ENCODE measurements around the gene PTPN14.

Gene PTPN14

GRCh38 chr1:214338212-214338611, 213.2 kb downstream of the PTPN14 start:
- Mint-ChIP-seq H3K27ac (no peak overlapping the region), H3K9me3 (no peaks in the 10 kb centered on the region), H3K27me3 (ENCODE audit: low read depth) (no peaks in the 10 kb centered on the region), H3K4me3 (no peak overlapping the region), H3K4me1 (peaks cover 14% of the 10 kb centered on the region), H3K36me3 (ENCODE audit: low read depth) (peaks cover 27% of the 10 kb centered on the region)
- no peak for TF ChIP-seq CTCF (IDR thresholded peaks at IDR 0.05; ENCODE audit: unreplicated experiment in 3 of 3)

DNA sequence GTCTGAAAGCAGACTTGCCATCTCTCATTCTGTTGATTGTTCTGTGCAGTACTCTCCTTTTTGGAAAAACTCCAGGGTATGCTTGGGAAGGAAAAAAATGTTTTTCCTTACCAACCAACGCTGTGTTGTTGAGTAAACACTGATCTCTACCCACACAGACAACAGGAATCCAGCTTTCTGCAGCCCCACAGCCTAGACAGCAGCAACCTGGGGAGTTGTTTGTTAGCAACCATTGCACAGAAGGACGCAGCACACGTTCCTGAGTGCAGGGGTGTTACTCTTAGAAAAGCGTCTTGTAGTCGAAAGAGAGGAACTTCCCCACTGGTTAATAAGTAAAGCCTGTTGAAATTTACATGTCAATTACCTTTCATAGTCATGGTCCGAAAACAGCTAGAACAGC, 213.9 kb downstream of the PTPN14 start:
- Mint-ChIP-seq H3K4me1 (peaks cover 14% of the 10 kb centered on the region), H3K36me3 (ENCODE audit: low read depth) (peaks cover 22% of the 10 kb centered on the region), H3K4me3 (no peak overlapping the region), H3K27ac (peak overlapping the region in 2 of 3 experiments; percentile 0 to 26), H3K27me3 (ENCODE audit: low read depth) (no peaks in the 10 kb centered on the region), H3K9me3 (no peaks in the 10 kb centered on the region)
- TF ChIP-seq CTCF (IDR thresholded peaks at IDR 0.05; ENCODE audit: unreplicated experiment in 3 of 3) = no peak

- Mint-ChIP-seq H3K36me3 (ENCODE audit: low read depth) (peaks cover 17% of the 10 kb centered on the region), H3K27me3 (ENCODE audit: low read depth) (no peaks in the 10 kb centered on the region), H3K4me1 (peaks cover 14% of the 10 kb centered on the region), H3K9me3 (no peaks in the 10 kb centered on the region), H3K27ac (peak overlapping the region in 1 of 3 experiments; percentile 26), H3K4me3 (no peak overlapping the region)
- no peak for TF ChIP-seq CTCF (IDR thresholded peaks at IDR 0.05; ENCODE audit: unreplicated experiment in 3 of 3)
Measured at GRCh38 chr1:214337015-214337414, 214.4 kb downstream of the PTPN14 start.

DNA sequence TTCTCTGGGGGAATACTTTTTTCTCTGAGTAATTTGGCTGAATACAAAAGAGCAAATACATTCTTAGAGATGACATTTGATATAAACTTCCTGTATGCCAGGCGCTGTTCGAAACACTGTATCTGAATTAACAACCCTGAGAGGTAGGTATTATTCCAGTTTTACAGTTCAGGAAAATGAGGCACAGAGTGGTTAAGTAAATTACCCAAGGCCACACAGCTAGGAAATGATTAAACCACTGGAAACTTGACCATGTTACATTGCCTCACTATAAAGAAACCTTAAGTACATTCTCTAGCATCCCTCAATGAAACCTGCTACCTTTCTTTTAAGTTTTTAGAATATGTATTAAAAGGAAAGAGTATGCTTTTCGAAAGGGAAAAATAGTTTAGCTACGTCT, 215.8 kb downstream of the PTPN14 start:
- Mint-ChIP-seq H3K27me3 (ENCODE audit: low read depth) (no peaks in the 10 kb centered on the region), H3K4me1 (peaks cover 14% of the 10 kb centered on the region), H3K4me3 (no peak overlapping the region), H3K36me3 (ENCODE audit: low read depth) (peaks cover 14% of the 10 kb centered on the region), H3K27ac (no peak overlapping the region), H3K9me3 (no peaks in the 10 kb centered on the region)
- TF ChIP-seq CTCF (IDR thresholded peaks at IDR 0.05; ENCODE audit: unreplicated experiment in 3 of 3) = no peak

DNA sequence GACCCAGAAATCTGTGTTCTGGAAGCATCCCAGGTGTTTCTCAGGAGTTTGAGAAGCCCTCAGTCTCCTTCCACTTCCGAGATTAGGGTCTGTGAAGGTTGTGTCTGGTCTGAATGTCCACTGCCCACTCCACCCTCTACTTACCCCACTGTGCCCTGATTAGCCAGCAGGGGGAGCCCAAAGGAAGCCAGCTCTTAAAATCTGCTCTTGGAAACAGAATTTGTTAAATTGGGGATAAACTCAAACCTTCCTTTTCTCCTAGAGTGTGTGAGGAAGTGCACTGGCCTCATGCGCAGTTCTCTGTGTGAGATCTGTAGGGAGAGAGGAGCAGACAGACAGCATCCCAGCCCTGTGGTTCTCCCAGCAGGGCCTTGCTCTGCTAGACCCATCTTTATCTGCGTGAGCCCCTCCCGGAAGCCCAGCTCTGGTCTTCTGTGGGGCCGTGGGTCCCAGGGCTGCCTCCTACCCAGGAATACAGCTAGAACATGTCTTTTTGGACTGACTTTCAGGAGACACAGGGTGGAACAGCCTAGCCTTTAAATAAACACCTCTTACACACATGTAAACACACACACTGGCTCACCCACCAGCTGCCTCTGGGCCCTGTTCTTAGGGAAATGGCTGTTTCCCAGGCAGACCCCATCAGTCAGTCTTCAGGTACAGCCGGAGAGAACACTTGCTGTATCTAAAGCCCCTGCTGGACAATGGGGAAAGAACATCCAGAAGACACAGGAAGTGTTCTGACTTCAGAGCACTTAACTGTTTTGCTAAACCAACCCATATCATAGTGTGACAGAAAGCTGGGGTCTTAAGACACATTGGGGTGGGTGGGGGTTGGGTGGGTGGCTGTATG, 218.2 kb downstream of the PTPN14 start:
- Mint-ChIP-seq H3K27me3 (ENCODE audit: low read depth) (peaks cover 4% of the 10 kb centered on the region), H3K36me3 (ENCODE audit: low read depth) (peaks cover 14% of the 10 kb centered on the region)
- peak; percentile 77 to 80 (median 80) for TF ChIP-seq CTCF (IDR thresholded peaks at IDR 0.05; ENCODE audit: unreplicated experiment in 3 of 3)

More for the DNA sequence above, 218.2 kb downstream of the PTPN14 start:
- Mint-ChIP-seq H3K4me3 (no peak overlapping the region), H3K27ac (no peak overlapping the region), H3K9me3 (no peaks in the 10 kb centered on the region), H3K4me1 (peaks cover 14% of the 10 kb centered on the region)

Measured in nephron (organoid).